Prostate gland (tissue), 2 donors: ENCODE data around the gene CCL19.

Source experiments
- CTCF ChIP-seq, 4 experiments: fragments of 200-600 bp in 2 of 4; fragments of 450-650 bp in 2 of 4; sonication (generic) in 2 of 4; IDR thresholded peaks; 1 replicate in 3 of 4; 2 replicates in 1 of 4; pipeline ENCODE4 v1.5.1; 2016 to 2019; ENCODE audit warnings: antibody characterized with exemption in 4 of 4, mild to moderate bottlenecking in 2 of 4, moderate library complexity in 2 of 4
- POLR2A ChIP-seq: fragments of 450-650 bp; IDR thresholded peaks from one replicate; pipeline ENCODE4 v1.6.1; 2016; ENCODE audit warnings: antibody characterized with exemption, mild to moderate bottlenecking
- POLR2AphosphoS5 ChIP-seq: sonication (generic); formaldehyde crosslinking; IDR thresholded peaks from one replicate; pipeline ENCODE4 v1.6.1; 2017; ENCODE audit warnings: antibody characterized with exemption

- TF ChIP-seq CTCF (IDR thresholded peaks at IDR 0.05) (no peak), POLR2A (no peak), POLR2AphosphoS5 (no peak)
Observed at GRCh38 chr9:34685591-34685990, 5.5 kb downstream of the CCL19 start.
